Astrocyte of the hippocampus (primary cell): ENCODE results near the gene PTPRU.

Source experiments
- DNase-seq: peaks from one replicate; pipeline ENCODE4 v3.0.0; 2011; ENCODE audit warnings: low read depth, low spot score

PTPRU gene

DNA sequence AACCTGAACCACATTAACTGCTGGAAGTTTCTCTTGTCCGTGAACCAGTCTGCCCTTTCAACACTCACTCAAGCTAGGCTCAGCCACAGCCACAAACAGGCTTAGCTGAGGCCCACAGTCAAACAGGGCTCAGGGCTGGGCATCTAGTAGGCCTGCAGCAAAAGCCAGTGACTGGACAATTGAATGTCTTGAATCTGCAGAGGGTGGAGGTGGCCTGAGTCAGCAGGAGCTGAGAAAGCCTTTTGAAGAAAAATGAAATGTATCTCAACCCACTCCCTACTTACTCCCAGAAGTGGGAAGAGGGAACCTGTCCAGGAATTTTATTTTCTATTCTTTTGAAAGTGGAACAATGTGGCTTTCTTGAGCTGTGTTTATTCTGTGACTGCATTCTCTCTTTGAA, 95.4 kb downstream of the PTPRU start:
- peak; percentile 42 for DNase-seq

DNA sequence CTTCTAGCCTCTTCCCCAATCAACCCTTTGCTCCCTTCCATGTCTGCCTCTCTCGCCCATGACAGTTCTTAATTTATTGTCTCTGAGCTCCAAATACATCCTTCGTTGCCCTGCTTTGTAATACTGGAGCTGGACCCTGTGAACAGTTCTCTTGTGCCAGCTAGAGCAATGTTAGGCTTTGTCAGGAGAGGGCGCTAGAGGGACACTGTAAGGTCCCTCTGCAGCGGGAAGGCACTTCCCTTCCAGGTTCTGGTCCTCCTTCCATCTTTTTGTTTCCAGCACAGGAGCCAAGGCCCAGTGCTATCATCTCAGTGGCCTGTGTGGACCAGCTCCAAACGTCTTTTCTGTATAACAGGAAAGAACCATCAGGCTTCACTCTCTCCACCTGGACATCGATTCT, 95.9 kb downstream of the PTPRU start:
- peak; percentile 58 for DNase-seq

DNA sequence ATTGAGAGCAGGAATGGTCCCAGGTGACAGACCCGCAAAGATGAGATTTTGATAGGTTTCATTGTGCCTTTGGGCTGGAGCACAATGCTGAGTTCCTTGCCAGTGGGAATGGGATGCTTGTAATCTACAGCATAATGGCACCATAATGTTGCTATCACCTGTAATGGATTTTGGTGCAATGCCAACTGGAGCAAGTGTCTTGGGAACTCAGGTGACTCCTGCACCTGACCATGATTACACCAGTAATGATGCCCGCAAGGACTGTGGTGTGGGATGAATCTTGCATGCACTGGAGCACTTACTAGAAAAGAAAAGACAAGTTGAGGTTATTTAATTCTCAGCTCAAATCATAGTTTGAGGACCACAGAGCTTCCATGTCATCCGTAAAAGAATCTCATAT, 96.7 kb downstream of the PTPRU start:
- no peak for DNase-seq

DNA sequence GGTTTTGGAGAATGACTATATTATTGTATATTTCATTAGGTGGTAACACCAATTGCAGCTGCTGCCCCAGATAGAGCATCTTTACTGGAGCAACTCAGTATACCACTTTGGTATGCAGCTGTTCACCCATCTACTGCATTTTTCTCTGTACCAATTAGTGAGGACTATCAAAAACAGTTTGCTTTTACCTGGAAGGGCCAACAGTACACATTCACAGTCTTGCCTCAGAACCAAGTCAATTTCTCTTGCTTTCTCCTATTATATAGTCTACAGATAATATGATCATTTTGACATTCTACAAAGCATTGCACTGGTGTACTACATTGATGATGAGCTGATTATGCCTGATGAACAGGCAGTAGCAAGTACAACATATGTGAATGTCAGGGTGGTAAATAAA, 99.3 kb downstream of the PTPRU start:
- DNase-seq: no peak

DNA sequence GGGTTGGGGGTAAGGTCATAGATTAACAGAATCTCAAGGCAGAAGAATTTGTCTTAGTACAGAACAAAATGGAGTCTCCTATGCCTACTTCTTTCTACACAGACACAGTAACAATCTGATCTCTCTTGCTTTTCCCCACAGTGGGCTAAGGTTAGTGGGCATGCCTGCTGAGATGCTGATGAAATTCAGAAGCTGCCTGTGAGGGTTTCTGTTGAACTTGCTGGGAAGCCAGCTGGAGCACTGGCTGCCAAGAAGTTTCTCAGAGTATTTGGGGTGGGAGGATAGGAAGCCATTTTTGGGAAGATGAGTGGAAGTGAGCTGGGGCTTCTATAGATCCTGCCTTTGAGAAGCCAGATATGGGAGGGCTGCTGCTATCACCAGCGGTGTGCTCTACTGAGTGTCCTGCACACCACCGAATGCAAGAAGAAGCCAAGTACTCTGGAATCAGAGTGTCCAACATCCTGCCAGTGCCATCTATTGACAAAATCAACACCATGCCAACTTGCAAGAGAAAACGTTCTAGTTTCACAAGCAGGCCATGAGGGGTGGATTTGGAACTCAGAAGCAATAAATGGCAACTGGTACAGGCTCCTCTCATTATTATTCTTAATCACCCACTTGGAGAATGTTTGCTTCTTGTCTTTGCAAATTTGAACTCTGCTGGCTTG, 102.7 kb downstream of the PTPRU start:
- DNase-seq: no peak

DNA sequence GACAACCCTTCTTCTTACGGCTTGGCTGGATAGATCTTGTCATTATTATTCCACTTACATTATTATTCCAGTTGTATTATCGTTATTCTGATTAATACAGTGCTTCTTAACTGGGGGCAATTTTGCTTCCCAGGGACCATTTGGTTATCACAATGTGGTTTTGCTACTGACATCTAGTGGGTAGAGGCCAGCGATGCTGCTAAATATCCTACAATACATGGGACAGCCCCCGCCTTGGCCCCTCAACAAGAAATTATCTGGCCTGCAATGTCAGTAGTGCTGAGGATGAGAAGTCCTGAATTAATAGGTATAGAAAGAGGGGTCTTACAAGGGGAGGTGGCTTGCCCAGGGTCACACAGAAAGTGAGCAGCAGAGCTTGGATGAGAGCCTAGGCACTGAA, 105.6 kb downstream of the PTPRU start:
- peak; percentile 13 for DNase-seq

DNA sequence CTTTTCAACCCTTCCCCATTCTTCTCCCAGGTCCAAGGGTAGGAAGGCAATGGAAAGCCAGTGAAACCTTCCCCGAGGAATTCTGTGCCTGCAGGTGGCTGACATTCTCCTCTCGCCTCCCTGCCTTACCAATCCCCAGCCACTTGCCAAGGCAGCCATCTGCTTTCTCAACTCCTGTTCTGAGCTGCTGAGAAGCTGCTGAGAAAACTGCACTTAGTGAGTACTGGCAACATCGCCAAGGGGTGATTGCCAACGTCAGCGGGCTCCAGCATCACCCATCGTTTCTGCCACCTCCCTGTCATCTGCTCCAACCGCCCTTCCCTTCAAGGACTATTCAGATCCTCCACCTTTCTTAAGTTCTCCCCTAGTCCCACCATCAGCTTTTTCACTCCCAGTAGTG, 106.0 kb downstream of the PTPRU start:
- DNase-seq: no peak

DNA sequence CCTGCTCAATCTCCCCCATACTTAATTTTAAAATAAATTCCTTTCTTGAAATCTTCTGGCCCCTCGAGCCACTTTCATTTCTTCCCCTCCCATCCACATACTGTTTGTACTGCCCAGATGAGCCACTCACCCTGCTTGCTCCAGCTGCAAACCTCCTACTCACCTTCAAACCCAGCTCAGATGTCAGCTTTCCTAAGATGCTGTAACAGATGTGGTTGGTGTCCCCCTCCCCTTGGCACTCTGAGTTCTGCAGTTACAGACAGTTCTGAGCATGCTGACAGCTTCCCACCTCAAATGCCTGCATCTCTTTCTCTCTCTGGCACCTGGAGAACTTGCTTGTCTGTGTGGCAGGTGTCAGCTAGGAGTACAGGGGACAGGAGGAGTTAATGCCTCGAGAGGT, 106.7 kb downstream of the PTPRU start:
- DNase-seq: no peak

DNA sequence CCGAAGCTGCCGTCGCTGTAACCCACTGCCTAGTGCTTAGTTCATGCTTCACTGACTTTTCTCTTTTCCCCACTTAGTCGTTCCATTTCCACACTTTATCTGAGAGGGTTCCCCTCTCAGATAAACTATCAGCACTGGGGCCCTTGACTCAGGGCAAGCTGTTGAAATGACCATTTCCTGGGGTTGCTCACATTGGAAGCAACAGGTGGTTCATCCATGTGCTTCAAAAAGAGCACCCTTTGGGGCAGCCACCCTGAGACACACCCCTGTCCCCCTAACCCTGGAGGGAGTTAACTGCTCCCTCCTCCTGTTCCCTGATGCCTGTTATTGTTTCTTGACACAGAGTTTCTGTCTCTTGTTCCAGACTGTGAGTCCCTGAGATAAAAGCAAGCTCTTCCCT, 107.2 kb downstream of the PTPRU start:
- no peak for DNase-seq

DNA sequence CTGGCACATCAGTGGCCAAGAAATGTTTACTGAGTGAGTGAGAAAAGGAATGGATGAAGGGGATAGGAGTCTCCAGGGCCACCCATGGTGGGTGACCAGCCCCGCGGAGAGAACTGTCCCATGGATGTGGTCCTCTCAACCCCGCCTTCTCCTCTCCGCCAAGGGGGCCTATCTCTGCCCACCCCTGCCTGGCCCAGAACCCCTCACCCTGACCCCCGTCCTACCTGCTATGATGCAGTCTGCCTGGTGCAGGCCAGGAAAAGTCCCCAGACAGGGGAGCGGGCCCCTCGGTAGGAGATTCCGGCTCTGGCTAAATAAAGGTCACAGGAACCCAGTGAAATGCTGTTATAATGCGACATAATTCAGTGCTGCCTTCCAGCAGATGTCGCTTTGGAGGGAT, 107.6 kb downstream of the PTPRU start:
- no peak for DNase-seq

DNA sequence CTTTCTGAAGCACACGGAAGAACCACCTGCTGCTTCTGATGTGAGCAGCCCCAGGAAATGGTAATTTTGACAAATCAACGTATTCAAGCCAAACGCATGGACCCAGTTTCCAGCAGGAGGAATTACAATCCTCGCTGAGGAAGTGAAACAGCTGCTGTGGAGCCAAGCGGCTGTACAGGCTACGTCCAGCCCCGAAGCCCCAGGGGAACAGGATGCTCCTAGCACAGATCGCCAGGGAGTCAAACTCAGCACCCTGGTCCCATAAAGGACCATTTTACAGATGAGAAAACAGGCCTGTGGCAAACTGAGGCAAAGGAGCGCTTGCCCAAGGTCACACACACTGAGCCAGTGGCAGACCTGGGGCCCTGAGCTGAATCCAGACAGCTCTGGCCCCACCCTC, 108.0 kb downstream of the PTPRU start:
- DNase-seq: no peak

DNA sequence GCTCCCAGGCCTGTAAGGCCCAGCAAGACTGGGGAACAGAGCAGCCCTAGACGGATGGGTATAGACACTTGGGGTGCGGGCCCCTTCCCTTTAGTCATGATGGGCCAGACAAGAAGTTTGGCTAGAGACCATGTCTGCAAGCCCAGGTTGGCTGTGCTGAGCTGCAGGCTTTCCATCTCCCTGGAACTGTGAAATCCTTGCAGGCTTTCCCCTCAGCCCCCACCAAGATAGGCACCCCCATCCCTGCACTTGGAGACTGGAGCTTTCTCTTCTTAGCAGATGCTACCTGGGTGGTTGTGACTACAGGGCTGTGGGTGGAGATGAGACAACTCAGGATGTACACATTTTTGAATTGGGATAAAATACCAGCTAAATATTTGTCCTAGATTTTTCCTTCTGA, 110.3 kb downstream of the PTPRU start:
- no peak for DNase-seq

DNA sequence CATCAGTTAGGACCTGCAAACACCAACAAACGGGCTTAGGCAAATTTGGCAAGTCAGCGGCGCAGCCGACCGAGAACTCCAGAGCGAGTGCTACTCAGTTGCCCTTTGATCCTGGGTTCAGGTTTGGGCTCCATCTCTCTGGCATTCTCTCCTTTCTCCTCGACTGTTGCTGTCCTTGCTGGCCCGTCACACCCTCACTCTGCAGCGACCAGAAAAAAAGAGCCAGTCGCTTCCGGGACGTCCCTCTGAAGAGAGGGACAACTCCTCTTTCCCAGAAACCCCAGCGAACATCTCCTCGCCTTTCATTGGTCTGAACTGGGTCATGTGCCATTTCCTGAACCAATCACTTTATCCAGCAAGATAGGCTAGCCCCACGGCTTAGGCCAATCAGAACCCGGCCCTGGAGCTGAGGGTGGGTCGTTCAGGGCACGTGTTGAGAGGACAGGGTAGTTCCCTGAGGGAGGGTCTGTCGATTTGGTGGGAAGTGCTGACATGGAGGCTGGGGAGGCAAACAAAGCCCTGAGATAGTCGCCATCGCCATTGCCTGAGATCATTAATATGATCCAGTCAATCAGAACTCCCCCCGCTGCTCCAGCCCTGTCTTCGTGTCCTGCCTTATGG, 113.7 kb downstream of the PTPRU start:
- no peak for DNase-seq

DNA sequence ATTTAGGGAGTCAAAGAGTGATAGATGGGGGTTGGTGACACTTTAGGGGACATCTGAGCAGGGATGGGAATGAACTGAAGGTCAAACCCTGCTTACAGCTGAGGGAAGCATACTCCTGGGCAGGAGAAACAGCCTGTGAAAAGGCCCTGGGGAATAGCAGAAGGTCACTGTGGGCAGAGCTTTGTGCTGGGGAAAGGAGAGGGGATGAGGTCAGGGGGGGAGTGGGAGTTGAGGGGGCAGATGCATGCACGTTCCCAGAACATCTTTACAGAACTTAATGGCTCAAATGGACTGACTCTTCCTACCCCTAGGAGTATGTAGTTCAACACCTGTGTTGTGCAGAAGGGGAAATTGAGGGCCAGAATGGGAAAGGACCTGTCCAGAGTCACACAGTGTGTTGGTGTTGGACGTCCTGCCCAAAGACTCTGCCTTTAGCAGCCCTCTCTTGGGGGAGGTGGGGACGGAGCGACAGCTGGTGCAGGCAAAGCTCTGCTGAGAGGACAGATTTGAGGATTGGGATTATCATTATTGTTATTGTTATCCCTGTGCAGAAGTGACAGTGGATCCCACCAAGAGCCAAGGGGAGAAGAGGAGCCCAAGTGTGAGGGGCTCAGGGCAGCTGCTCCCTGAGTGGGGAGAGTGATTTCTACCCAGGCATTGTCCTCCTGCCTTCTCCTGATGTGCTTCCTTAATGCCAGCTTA, 116.5 kb downstream of the PTPRU start:
- DNase-seq: no peak

DNA sequence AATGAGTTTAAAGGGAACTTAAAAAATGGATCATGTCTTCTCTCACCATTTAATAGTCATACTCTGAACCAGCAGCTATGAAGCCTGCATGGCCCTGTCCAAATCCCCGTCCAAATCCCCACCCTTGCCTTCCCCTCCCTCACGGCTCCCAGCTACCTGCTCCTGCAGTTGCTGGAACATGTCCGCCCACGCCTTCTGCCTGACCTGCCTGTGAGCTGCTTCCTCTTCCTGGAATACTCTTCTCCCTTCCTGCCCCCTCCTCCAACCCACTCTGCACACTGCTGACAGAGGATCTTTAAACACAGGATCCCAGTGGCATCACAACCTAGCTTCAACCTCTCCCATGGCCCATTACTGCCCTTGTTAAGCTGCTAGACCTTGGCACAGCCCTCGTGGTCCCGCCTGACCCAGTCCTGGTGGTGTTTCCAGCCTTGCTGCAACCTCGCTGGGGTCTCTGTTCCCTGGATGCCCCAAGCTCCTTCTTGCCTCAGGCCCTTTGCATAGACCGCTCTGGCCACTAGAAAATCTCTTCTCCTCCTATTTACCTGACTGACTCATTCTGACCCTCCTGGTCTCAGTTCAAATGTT, 118.3 kb downstream of the PTPRU start:
- no peak for DNase-seq

DNA sequence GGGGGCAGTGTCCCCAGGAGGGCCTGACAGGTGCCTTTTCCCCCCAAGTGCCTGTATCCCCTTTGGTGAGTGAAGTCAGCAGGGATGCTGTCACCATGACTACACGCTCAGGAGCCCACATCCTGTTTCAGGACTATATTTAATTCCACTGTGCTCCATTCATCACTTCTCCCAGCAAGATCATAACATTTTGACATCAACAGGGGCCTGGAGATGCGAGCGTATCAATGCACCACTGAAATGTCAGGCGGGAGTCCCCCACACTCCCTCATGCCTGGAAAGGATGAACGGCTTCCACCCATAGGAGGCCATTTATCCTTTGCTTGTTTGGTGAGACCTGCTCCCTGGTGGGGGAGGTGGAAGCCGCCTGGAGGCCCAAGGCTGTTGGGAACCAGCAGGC, 119.1 kb downstream of the PTPRU start:
- no peak for DNase-seq

DNA sequence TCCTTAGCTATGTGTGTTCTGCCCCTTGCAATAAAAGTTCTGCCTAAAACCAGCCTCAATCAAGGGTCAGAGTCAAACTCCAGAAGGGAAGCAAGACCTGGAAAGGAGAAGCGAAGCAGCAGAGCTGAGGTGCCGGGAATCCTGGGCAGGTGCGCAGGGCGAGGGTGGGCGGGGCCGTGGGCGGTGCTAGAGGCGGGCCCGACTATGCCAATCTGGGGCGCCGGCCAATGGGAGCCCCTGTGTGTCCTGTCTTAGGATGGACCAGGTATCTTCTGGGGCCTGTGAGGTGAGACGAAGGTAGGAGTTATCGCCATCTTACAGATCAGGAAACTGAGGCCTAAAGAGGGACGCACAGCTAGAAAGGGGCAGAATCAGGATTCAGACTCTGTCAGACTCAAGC, 120.3 kb downstream of the PTPRU start:
- no peak for DNase-seq

DNA sequence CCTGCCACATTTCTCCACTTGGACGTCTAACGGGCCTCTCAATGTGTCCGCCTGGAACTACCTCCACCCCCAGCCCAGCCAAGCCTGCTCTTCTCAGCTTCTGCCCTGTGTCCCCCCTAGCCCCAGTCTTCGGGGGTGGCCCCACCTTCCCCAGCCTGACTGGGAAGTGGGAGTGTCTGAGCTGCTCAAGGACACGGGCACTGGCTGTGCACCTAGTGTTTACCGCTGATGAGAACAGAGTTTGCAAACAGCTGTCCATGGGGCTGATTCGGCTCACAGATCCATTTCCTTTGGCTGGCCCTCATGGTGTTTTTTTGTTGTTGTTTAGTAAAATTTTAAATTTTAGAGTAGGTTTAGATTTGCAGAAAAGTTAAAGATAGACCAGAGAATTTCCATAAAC, 121.1 kb downstream of the PTPRU start:
- DNase-seq: no peak

DNA sequence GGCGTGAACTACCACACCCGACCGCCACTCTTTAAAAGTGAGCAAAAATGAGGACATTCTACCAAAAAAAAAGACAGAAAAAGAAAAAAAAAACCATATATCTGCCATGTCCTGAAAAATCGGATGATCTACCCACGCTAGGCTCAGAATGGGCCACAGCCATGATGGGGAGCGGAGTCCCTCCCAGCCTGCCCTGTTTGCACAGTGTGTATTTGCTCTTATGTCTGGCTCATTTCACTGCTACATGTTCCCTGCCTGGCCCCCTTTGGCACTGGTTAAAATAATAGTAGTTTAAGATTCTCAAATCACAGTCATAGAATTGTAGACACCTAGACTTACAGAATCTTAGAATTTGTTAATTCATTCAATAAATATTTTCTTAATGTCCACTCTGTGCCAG, 121.9 kb downstream of the PTPRU start:
- no peak for DNase-seq

DNA sequence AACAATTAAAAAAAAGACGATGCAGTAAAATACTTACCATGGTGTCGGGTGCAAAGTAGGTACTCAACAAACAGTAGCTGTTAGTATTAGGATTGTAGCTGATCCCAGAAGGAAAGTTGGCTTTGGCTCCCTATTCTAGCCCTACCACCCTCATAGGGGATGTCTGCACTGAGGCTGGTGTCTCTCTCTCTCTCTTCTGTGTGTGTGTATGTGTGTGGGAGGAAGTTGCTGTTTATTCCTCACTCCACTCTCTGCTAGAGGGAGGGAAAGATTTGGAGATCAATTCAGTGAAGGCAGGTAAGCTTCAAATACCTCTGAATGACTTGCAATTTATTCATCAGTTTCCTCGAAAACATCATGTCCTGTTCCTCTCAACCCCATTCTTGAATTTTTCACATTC, 124.4 kb downstream of the PTPRU start:
- no peak for DNase-seq

DNA sequence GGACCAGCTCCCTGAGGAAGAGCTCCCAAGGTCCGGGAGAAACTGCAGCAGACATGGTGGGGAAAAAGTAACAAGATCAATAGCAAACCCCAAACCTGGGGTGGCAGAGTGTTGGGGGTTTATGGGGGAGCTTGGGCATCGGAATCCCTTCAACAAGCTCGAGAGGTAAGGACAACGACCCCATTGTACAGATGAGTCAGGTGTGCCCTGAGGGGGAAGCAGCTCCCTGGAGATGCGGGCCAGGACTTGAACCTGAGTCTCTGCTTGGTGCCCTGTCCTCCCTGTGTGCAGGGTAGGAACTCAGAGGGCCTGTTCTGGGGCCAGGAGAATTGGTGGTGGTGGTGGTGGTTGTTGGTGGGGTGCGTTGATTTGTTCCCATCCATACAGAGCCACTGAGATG, 125.4 kb downstream of the PTPRU start:
- DNase-seq: no peak

DNA sequence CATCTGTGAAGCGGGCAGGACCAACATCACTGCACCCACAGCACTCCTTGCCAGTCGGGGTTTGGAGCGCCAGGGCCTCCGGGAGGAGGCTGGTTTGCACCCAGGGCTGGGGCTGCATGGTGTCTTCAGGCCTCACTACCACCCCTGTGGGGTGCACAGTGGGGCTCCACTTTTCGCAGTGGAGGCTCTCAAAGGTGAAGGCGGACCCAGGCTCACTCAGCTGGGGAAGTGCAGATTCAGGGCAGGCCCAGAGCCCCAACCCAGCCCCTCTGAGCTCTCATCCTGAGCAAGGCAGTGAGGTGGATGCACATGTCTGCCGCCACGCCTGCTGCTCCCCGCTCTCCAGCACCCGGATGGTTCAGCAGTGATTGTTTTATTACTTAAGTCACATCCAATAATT, 125.8 kb downstream of the PTPRU start:
- no peak for DNase-seq

DNA sequence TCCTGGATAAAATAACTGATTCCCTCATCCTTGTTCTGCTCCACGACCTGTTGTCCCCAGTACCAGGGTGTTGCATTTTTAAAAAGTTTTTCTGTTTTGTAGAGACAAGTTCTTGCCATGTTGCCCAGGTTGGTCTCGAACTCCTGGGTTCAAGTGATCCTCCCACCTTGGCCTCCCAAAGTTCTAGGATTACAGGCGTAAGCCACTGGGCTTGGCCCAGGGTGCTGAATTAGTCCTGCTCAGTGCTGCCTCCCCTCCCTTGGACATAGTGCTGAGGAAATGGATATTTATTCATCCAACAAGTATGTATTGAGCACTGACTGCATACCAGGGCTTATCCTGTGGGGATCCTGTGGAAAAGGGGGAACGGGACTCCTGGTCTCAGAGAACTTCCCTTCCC, 126.4 kb downstream of the PTPRU start:
- no peak for DNase-seq
